Measurements from ENCODE around the gene METTL25B.

The METTL25B gene

GRCh38 chr1:156767101-156767878 lies 39.0 kb downstream of the METTL25B start, which contains the start of gene PRCC:
TSS of gene PRCC (plus strand) at chr1:156767535. CDS start at chr1:156767772, 237 bp downstream.
- no peak for FAIRE-seq
- peak; percentile 94 for DNase-seq (ENCODE audit: low spot score)

GRCh38 chr1:156767879-156768604 lies 39.8 kb downstream of the METTL25B start:
- FAIRE-seq (no peak), DNase-seq (ENCODE audit: low spot score) (no peak)

GRCh38 chr1:156768610-156769295 lies 40.5 kb downstream of the METTL25B start:
- DNase-seq (ENCODE audit: low spot score) = no peak
- FAIRE-seq = no peak

GRCh38 chr1:156772222-156772621 lies 44.0 kb downstream of the METTL25B start:
- DNase-seq (ENCODE audit: low spot score) (no peak), FAIRE-seq (no peak)

- no peak for FAIRE-seq
- no peak for DNase-seq (ENCODE audit: low spot score)
Measured at GRCh38 chr1:156772728-156773497, 44.6 kb downstream of the METTL25B start.

GRCh38 chr1:156773607-156774006 lies 45.3 kb downstream of the METTL25B start:
- no peak for FAIRE-seq
- no peak for DNase-seq (ENCODE audit: low spot score)

- FAIRE-seq = no peak
- DNase-seq (ENCODE audit: low spot score) = no peak
Measured at GRCh38 chr1:156775799-156776198, 47.5 kb downstream of the METTL25B start.

- DNase-seq (ENCODE audit: low spot score) (no peak), FAIRE-seq (no peak)
Measured at GRCh38 chr1:156776942-156777341, 48.7 kb downstream of the METTL25B start.

GRCh38 chr1:156777573-156777972 lies 49.3 kb downstream of the METTL25B start:
- DNase-seq (ENCODE audit: low spot score) (no peak), FAIRE-seq (no peak)

- FAIRE-seq (no peak), DNase-seq (ENCODE audit: low spot score) (no peak)
Measured at GRCh38 chr1:156781585-156782186, 53.4 kb downstream of the METTL25B start.

- FAIRE-seq (no peak), DNase-seq (ENCODE audit: low spot score) (no peak)
Measured at GRCh38 chr1:156785458-156785857, 57.2 kb downstream of the METTL25B start.
